ENCODE results near the gene STAB1. TPM values are rescaled to one million over a fixed set of nuclear protein-coding genes. Genes with fewer than 3 reads are reported as not detected.

Gene STAB1
- total RNA-seq, 2 experiments from 2014 or later = 0.09 to 0.14 TPM

DNA sequence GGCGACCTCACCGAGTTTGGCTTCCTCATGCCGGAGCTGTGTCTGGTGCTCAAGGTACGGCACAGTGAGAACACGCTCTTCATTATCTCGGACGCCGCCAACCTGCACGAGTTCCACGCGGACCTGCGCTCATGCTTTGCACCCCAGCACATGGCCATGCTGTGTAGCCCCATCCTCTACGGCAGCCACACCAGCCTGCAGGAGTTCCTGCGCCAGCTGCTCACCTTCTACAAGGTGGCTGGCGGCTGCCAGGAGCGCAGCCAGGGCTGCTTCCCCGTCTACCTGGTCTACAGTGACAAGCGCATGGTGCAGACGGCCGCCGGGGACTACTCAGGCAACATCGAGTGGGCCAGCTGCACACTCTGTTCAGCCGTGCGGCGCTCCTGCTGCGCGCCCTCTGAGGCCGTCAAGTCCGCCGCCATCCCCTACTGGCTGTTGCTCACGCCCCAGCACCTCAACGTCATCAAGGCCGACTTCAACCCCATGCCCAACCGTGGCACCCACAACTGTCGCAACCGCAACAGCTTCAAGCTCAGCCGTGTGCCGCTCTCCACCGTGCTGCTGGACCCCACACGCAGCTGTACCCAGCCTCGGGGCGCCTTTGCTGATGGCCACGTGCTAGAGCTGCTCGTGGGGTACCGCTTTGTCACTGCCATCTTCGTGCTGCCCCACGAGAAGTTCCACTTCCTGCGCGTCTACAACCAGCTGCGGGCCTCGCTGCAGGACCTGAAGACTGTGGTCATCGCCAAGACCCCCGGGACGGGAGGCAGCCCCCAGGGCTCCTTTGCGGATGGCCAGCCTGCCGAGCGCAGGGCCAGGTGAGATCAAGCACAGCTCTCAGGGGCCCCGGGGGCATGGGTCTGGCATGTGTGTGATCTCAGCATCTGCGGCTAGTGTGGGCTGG lies 7.1 kb upstream of the STAB1 start:
- ATAC-seq = no peak
- no peaks in the 10 kb centered on the region for H3K9me3 Mint-ChIP-seq (ENCODE audit: low read depth)
- ChIA-PET POLR2A (no interaction called here), CTCF (interaction anchor here (0.6 to 0.9 kb wide), 2 partner anchors 18 to 251 kb away, joined by 3 read pairs; no protein-coding TSS in a partner anchor)
- intact Hi-C loops (cut with DNase I, micrococcal nuclease) = no loop called here
- H3K27me3 Mint-ChIP-seq = no peaks in the 10 kb centered on the region
- no peak overlapping the region for H3K27ac Mint-ChIP-seq
- DNase-seq = no peak
- no peak overlapping the region for H3K4me3 Mint-ChIP-seq
- H3K4me1 Mint-ChIP-seq = no peaks in the 10 kb centered on the region
- H3K36me3 Mint-ChIP-seq (ENCODE audit: low read depth) = peaks cover 30% of the 10 kb centered on the region

DNA sequence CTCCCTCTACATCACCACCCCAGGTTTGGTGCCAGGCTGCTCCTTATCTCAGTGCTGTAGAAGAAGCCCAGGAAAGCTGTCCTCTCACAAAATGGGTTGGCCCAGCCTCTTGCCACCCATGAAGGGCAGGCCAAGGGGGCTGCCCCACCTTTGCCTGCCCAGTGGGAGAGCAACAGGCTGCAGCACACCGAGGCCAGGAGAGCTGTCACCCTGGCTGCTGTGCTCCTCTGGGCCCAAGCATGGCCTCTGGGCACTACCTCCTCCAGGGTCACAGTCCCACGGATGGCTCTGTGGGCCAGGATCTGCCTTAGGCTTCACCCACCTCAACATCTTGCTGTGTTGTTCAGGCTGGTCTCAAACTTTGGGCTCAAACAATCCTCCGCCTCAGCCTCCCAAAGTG lies 6.4 kb upstream of the STAB1 start:
- Mint-ChIP-seq H3K36me3 (ENCODE audit: low read depth) (peaks cover 28% of the 10 kb centered on the region), H3K9me3 (ENCODE audit: low read depth) (no peaks in the 10 kb centered on the region), H3K4me1 (no peaks in the 10 kb centered on the region), H3K4me3 (no peak overlapping the region), H3K27ac (no peak overlapping the region), H3K27me3 (no peaks in the 10 kb centered on the region)
- CTCF ChIA-PET = interaction anchor here (0.9 kb wide), 1 partner anchor 19 kb away, joined by 3 read pairs; no protein-coding TSS in a partner anchor
- DNase-seq (no peak), ATAC-seq (no peak)
- intact Hi-C loops (cut with DNase I, micrococcal nuclease) = no loop called here
- POLR2A ChIA-PET = no interaction called here

DNA sequence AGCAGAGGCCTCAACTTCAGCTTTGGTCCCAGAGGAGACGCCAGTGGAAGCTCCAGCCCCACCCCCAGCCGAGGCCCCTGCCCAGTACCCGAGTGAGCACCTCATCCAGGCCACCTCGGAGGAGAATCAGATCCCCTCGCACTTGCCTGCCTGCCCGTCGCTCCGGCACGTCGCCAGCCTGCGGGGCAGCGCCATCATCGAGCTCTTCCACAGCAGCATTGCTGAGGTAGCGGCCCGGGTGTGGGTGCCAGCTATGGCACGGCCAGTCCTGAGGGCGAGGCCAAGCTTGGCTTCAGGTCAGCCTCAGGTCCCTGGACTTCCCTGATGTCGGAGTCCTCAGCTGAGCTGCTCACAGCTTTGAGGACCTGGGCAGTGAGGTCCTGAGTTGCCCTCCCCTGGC lies 5.7 kb upstream of the STAB1 start:
- H3K4me1 Mint-ChIP-seq = no peaks in the 10 kb centered on the region
- no peak overlapping the region for H3K4me3 Mint-ChIP-seq
- POLR2A ChIA-PET = no interaction called here
- CTCF ChIA-PET = no interaction called here
- DNase-seq (no peak), ATAC-seq (no peak)
- intact Hi-C loops (cut with DNase I, micrococcal nuclease) = no loop called here
- no peak overlapping the region for H3K27ac Mint-ChIP-seq
- peaks cover 28% of the 10 kb centered on the region for H3K36me3 Mint-ChIP-seq (ENCODE audit: low read depth)
- no peaks in the 10 kb centered on the region for H3K9me3 Mint-ChIP-seq (ENCODE audit: low read depth)
- peaks cover 2% of the 10 kb centered on the region for H3K27me3 Mint-ChIP-seq

DNA sequence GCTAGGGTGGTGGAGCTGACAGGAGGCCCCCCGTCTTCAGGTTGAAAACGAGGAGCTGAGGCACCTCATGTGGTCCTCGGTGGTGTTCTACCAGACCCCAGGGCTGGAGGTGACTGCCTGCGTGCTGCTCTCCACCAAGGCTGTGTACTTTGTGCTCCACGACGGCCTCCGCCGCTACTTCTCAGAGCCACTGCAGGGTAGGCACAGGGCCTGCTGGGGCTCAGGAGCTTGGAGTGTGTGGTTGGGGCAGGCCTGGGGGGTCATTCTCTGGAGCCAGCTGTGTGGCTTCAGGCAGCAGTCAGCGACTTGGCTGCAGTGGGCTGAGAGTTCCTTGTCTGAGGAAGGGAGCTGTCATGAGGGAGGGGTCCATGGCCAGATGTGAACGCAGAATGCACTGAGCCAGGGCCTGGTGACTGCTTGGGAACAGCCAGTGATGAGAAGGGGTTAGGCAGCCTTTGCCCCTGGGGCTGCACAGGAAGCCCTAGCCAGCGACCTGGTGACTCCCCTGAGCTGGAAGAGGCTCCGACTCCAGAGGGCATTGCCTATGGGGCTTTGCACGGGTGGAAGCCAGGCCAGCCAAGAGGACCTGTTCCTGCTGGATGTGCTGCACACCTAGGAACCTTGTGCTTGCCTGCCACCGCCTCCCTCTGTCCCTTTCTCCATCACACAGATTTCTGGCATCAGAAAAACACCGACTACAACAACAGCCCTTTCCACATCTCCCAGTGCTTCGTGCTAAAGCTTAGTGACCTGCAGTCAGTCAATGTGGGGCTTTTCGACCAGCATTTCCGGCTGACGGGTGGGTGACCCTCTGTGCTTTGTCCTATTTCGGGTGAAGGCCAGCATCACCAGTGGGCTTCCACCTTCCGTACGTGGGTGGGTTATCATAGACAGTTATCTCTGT lies 4.9 kb upstream of the STAB1 start:
- intact Hi-C loops (cut with DNase I, micrococcal nuclease) = no loop called here
- ATAC-seq (no peak), DNase-seq (no peak)
- H3K9me3 Mint-ChIP-seq (ENCODE audit: low read depth) = no peaks in the 10 kb centered on the region
- H3K27ac Mint-ChIP-seq = no peak overlapping the region
- no peak overlapping the region for H3K4me3 Mint-ChIP-seq
- no peaks in the 10 kb centered on the region for H3K4me1 Mint-ChIP-seq
- peaks cover 2% of the 10 kb centered on the region for H3K27me3 Mint-ChIP-seq
- POLR2A ChIA-PET = no interaction called here
- CTCF ChIA-PET = interaction anchor here (0.6 kb wide), 1 partner anchor 865 kb away, joined by 3 read pairs; no protein-coding TSS in a partner anchor
- H3K36me3 Mint-ChIP-seq (ENCODE audit: low read depth) = peaks cover 28% of the 10 kb centered on the region

DNA sequence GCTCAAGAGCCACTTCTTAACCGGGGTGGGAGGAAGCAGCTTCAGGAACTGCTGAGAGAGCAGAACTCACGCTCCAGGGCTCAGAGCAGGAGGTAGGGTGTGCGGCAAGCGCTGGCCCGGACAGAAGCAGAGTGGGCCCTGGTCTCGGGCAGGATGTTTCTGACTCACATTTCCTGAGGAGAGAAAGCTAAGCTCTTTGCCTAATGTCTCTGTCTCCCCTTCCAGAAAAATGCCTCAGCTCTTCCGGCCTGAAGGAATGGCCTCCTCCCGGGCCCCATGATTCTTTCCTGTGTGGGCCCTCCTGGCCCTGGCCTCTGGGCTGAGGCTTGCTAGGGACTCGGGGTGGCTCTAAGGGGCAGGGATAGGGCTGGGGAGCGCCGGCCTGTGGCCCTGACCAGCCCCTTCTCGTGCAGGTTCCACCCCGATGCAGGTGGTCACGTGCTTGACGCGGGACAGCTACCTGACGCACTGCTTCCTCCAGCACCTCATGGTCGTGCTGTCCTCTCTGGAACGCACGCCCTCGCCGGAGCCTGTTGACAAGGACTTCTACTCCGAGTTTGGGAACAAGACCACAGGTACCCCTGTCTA lies 4.1 kb upstream of the STAB1 start:
- POLR2A ChIA-PET = no interaction called here
- intact Hi-C loops (cut with DNase I, micrococcal nuclease) = no loop called here
- CTCF ChIA-PET = interaction anchor here (0.6 kb wide), 1 partner anchor 158 kb away, joined by 5 read pairs; no protein-coding TSS in a partner anchor

DNA sequence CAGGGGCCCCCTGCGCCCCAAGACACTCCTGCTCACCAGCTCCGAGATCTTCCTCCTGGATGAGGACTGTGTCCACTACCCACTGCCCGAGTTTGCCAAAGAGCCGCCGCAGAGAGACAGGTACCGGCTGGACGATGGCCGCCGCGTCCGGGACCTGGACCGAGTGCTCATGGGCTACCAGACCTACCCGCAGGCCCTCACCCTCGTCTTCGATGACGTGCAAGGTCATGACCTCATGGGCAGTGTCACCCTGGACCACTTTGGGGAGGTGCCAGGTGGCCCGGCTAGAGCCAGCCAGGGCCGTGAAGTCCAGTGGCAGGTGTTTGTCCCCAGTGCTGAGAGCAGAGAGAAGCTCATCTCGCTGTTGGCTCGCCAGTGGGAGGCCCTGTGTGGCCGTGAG lies 3.1 kb upstream of the STAB1 start:
- H3K36me3 Mint-ChIP-seq (ENCODE audit: low read depth) = peaks cover 24% of the 10 kb centered on the region
- DNase-seq (no peak), ATAC-seq (no peak)
- intact Hi-C loops (cut with DNase I, micrococcal nuclease) = no loop called here
- ChIA-PET CTCF (interaction anchor here (1.0 kb wide), 1 partner anchor 20 kb away, joined by 3 read pairs; no protein-coding TSS in a partner anchor), POLR2A (no interaction called here)
- H3K4me1 Mint-ChIP-seq = no peaks in the 10 kb centered on the region
- H3K27me3 Mint-ChIP-seq = peaks cover 2% of the 10 kb centered on the region
- H3K27ac Mint-ChIP-seq = no peak overlapping the region
- H3K4me3 Mint-ChIP-seq = no peak overlapping the region
- no peaks in the 10 kb centered on the region for H3K9me3 Mint-ChIP-seq (ENCODE audit: low read depth)

More for the DNA sequence above, 4.1 kb upstream of the STAB1 start:
- no peaks in the 10 kb centered on the region for H3K9me3 Mint-ChIP-seq (ENCODE audit: low read depth)
- no peak for ATAC-seq
- no peak overlapping the region for H3K27ac Mint-ChIP-seq
- DNase-seq = no peak
- H3K36me3 Mint-ChIP-seq (ENCODE audit: low read depth) = peaks cover 24% of the 10 kb centered on the region
- peaks cover 2% of the 10 kb centered on the region for H3K27me3 Mint-ChIP-seq
- H3K4me3 Mint-ChIP-seq = no peak overlapping the region
- H3K4me1 Mint-ChIP-seq = no peaks in the 10 kb centered on the region

DNA sequence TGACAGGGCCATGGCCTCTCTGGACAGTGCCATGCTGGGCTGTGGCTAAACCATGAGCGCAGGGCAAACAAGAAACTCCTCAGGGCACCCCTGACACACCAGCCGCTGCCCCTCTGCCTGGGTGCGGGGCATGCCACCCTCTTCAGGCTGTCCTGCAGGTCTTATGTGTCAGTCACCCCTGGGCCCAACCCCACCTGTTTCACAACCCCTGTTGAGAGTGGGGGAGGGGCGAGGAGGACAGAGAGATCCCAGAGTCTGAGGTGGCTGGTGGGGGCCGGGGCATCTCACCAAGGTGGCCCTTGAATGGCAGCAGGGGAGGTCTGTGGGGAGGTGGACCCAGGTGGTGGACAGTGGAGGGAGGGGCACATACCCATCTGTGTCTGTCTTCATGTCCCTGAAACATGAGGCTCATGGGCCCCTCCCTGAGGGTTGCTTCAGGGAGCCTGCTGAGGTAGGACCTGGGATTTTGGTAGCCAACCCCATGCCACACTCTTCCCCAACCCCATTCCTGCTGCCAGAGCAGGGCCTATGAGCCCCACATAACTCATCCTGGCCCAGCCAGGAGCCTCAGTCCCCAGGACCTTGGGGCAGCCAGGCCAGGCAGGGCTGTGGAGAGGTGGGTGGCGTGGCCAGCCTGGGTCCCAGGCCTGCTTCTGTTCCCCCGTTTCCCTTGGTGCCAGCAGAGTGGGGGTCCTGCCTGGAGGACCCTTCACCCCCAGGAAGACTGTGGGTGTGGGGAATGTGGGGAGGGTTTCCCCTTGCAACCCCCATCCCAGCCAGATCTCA lies 1.7 kb upstream of the STAB1 start:
- Mint-ChIP-seq H3K27ac (no peak overlapping the region), H3K27me3 (peaks cover 2% of the 10 kb centered on the region), H3K4me3 (no peak overlapping the region), H3K9me3 (ENCODE audit: low read depth) (no peaks in the 10 kb centered on the region), H3K36me3 (ENCODE audit: low read depth) (peaks cover 20% of the 10 kb centered on the region), H3K4me1 (no peaks in the 10 kb centered on the region)
- intact Hi-C loops (cut with DNase I, micrococcal nuclease) = no loop called here
- ChIA-PET CTCF (no interaction called here), POLR2A (no interaction called here)
- ATAC-seq (no peak), DNase-seq (no peak)

DNA sequence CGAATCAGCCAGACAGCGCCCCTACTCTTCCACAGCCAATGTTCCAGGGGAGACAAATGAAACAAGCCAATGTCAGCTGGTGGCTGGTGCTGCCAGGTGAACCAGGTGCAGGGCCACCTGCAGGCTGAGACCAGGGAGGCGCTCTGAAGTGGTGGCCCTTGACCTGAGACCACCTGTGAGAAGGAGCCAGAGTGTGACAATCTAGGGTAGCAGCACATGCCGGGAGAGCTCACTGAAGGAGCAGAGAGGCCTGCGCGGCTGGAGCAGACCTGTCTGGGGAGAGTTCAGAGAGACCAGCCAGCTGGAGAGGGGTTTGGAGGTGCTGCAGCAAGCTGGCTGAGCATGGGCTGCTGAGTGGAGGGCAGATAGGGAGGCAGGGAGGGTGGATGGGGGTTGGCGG lies 693 bp upstream of the STAB1 start:
- intact Hi-C loops (cut with DNase I, micrococcal nuclease) = no loop called here
- DNase-seq (no peak), ATAC-seq (no peak)
- H3K4me3 Mint-ChIP-seq = no peak overlapping the region
- CTCF ChIA-PET = interaction anchor here (0.5 to 1.1 kb wide), 2 partner anchors 11 to 54 kb away, joined by 3 read pairs; no protein-coding TSS in a partner anchor
- POLR2A ChIA-PET = no interaction called here
- H3K27ac Mint-ChIP-seq = no peak overlapping the region
- peaks cover 2% of the 10 kb centered on the region for H3K27me3 Mint-ChIP-seq
- peaks cover 20% of the 10 kb centered on the region for H3K36me3 Mint-ChIP-seq (ENCODE audit: low read depth)
- H3K4me1 Mint-ChIP-seq = no peaks in the 10 kb centered on the region
- H3K9me3 Mint-ChIP-seq (ENCODE audit: low read depth) = no peaks in the 10 kb centered on the region

DNA sequence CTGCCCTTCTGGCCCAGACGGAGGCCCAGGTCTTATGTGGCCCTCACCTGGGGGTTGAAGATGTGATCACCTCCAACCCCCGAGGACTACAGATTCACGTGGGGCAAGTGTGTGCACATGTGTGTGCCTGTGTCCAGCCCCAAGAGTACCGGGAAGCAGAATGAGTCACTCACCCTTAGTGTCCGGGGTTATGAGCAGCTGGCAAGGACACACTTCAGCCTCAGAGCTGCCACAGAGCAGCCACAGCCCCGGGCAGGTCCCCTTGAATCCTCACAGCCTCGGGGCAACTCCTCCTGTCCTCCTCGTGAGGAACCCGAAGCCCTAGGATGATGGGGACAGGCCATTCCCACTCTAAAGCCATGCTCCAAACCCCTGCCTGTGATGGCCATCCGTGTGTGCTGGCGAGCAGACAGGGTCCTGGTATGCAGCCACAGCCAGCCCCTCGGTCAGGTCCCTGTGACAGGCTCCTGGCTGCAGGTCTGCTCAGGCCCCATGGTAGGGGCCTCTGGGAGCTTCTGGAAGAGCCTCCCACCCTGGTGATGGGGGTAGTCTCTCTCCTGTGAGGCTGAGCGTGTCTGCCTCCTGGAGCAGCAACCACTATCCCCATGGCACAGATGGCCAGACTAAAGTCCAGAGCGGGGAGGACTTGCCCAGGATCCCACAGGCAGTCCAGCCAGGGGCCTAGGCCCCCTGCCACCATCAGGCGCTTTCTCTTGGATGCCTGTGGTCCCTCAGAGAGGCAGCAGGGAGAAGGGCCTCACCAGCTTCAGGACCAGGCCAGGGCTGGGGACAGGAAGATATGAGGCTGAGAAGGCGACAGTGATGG lies 852 bp downstream of the STAB1 start:
- POLR2A ChIA-PET = interaction anchor here (0.6 kb wide), 2 partner anchors 27 to 144 kb away, joined by 3 to 5 read pairs; no protein-coding TSS in a partner anchor
- Mint-ChIP-seq H3K27ac (no peak overlapping the region), H3K27me3 (peaks cover 2% of the 10 kb centered on the region), H3K9me3 (ENCODE audit: low read depth) (no peaks in the 10 kb centered on the region), H3K4me1 (no peaks in the 10 kb centered on the region), H3K4me3 (no peak overlapping the region), H3K36me3 (ENCODE audit: low read depth) (peaks cover 12% of the 10 kb centered on the region)
- DNase-seq (no peak), ATAC-seq (no peak)
- intact Hi-C loops (cut with DNase I, micrococcal nuclease) = no loop called here
- CTCF ChIA-PET = interaction anchor here (1.1 kb wide), 1 partner anchor 10 kb away, joined by 3 read pairs; no protein-coding TSS in a partner anchor
